SK-N-MC (cell line): ENCODE measurements around the gene FHIP1B.

ENCODE experiments used
- EZH2 ChIP-seq: fragments of 200-600 bp; sonication (generic); IDR thresholded peaks from one replicate; pipeline ENCODE4 v1.6.1; 2017; ENCODE audit warnings: antibody characterized with exemption
- FOXP2 ChIP-seq: optimal IDR thresholded peaks from 2 replicates; pipeline ENCODE3; 2011; ENCODE audit warnings: mild to moderate bottlenecking, moderate library complexity; ENCODE audit not compliant: insufficient read depth; ENCODE audit errors: extremely low read length, control extremely low read depth
- POLR2AphosphoS5 ChIP-seq: IDR thresholded peaks from 2 replicates; pipeline ENCODE4 v1.6.1; 2012; ENCODE audit warnings: mild to moderate bottlenecking, low read depth, low read length, borderline replicate concordance

- TF ChIP-seq EZH2: no peak
- TF ChIP-seq POLR2AphosphoS5: no peak
- TF ChIP-seq FOXP2: no peak
Observed at GRCh38 chr11:6258571-6259081, 24.2 kb upstream of the FHIP1B start.
